GM19455 (cell line): ENCODE results near the gene RDX.

ENCODE experiments used
- ATAC-seq: cut with Tn5 transposase; IDR thresholded peaks from one replicate; pipeline ENCODE4 v1.9.1; 2021; ENCODE audit not compliant: unreplicated experiment

Gene RDX

GRCh38 chr11:110296226-110297075 is at the start of gene RDX:
Gene RDX, minus strand, starts transcription at chr11:110296614. Its CDS starts 16,922 bp downstream, at chr11:110279692.
- ATAC-seq, result peak; percentile 82

GRCh38 chr11:110345743-110346142 is 49.3 kb upstream of the RDX start:
- no peak for ATAC-seq

- no peak for ATAC-seq
Measured at GRCh38 chr11:110340436-110340835, 44.0 kb upstream of the RDX start.

- no peak for ATAC-seq
Measured at GRCh38 chr11:110339456-110340250, 43.2 kb upstream of the RDX start.

GRCh38 chr11:110338684-110339083 is 42.3 kb upstream of the RDX start:
- no peak for ATAC-seq

- ATAC-seq, result no peak
Measured at GRCh38 chr11:110337570-110338193, 41.3 kb upstream of the RDX start.

GRCh38 chr11:110336054-110336453 is 39.6 kb upstream of the RDX start:
- no peak for ATAC-seq

GRCh38 chr11:110335358-110335757 is 38.9 kb upstream of the RDX start:
- no peak for ATAC-seq

- no peak for ATAC-seq
Measured at GRCh38 chr11:110331626-110332025, 35.2 kb upstream of the RDX start.

- ATAC-seq, result no peak
Measured at GRCh38 chr11:110329445-110329844, 33.0 kb upstream of the RDX start.

GRCh38 chr11:110327508-110327907 is 31.1 kb upstream of the RDX start:
- no peak for ATAC-seq

- no peak for ATAC-seq
Measured at GRCh38 chr11:110323786-110324185, 27.4 kb upstream of the RDX start.

- ATAC-seq, result no peak
Measured at GRCh38 chr11:110319501-110319900, 23.1 kb upstream of the RDX start.

GRCh38 chr11:110318638-110319404 is 22.4 kb upstream of the RDX start:
- no peak for ATAC-seq

GRCh38 chr11:110317516-110317932 is 21.1 kb upstream of the RDX start:
- no peak for ATAC-seq

GRCh38 chr11:110314366-110315095 is 18.1 kb upstream of the RDX start:
- no peak for ATAC-seq

- ATAC-seq, result no peak
Measured at GRCh38 chr11:110312670-110313069, 16.3 kb upstream of the RDX start.

GRCh38 chr11:110311783-110312579 is 15.6 kb upstream of the RDX start:
- ATAC-seq, result no peak

- ATAC-seq, result no peak
Measured at GRCh38 chr11:110308071-110308470, 11.7 kb upstream of the RDX start.
